LHCN-M2 (cell line): ENCODE measurements around the gene ST6GALNAC6. TPM values are rescaled to one million over a fixed set of nuclear protein-coding genes. Genes with fewer than 3 reads are reported as not detected.

Source experiments
- DNase-seq: peaks from one replicate; pipeline ENCODE4 v3.0.0-alpha.2; 2012; ENCODE audit warnings: low read depth
- polyA plus RNA-seq: library from polyadenylated mRNA; unstranded; fragments of >200 nt; gene quantifications from one replicate; pipeline ENCODE4 v1.2.1, GENCODE V29; 2012; ENCODE audit warnings: missing spikeins
- total RNA-seq: library from RNA; depleted of rRNA; stranded (reverse); fragments of >200 nt; gene quantifications from 2 replicates; pipeline ENCODE4 v1.2.3, GENCODE V29; 2014; rRNA removed

ST6GALNAC6 gene, protein sequence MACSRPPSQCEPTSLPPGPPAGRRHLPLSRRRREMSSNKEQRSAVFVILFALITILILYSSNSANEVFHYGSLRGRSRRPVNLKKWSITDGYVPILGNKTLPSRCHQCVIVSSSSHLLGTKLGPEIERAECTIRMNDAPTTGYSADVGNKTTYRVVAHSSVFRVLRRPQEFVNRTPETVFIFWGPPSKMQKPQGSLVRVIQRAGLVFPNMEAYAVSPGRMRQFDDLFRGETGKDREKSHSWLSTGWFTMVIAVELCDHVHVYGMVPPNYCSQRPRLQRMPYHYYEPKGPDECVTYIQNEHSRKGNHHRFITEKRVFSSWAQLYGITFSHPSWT
- total RNA-seq, result 105 and 110 TPM in 2 replicates
- polyA plus RNA-seq, result 84.9 TPM

- peak; percentile 72 for DNase-seq
Observed at GRCh38 chr9:127899128-127899943, at the start of gene ST6GALNAC6. Gene ST6GALNAC6, minus strand, starts transcription at chr9:127899603. Its CDS starts 1,622 bp downstream, at chr9:127897981.

DNA sequence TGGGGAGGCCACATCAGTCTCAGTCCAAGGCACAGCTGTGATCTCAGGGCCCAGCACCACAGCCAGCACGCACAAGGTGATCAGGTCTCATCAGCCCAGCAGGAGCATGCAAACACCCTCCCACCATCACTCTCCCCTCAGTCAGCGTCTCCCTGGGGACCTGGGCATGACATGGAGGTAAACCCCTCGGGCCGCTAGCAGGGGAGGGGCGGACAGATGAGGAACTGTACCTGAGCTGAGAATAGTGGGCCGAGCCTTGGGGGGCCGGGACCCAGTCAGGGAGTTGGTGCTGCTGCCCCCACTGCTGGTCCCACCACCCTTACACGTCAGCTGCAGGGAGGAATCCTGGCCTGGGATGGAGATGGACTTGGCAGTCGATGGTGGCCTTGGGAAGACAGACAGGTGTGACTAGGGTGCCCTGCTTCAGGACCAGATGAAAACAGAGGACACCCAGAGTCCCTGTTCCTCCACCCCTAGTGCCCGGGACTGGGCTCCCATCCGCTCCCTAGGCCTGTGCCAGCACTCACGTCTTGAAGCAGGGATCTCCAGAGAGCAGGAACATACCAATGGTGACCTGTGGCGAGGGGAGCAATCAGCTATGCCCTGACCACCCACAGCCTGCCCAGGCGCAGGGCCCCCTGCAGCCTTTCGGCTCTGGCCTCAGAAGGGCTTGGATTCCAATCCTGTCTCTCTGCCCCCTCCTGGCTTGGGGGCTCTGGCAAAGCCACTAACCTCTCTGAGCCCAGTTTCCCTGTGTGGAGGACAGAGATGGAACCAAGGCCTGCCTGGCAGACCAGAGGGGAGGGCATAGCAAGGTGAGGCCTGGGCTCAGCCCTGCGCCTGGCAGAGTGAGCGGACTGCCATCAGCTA is 48.7 kb upstream of the ST6GALNAC6 start:
- DNase-seq, result no peak

DNA sequence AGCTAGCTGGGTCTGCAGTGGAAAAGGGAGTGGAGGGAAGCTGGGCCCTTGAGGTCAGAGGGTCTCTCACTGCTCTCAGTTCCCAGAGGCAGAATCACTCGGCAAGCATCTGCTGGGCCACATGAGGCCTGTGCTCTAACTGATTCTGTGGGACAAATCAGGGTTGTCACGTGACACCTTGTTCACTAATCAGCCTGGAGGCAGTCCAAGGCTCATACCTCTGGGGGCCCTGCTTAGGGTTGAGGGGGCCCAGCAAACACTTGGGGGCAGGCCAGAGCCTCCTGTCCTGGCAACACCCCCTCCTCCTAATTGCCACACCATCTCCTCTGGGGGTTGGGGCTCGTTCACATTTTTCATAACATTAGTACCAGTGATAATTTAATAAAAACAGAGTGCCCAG is 47.3 kb upstream of the ST6GALNAC6 start:
- DNase-seq, result no peak

DNA sequence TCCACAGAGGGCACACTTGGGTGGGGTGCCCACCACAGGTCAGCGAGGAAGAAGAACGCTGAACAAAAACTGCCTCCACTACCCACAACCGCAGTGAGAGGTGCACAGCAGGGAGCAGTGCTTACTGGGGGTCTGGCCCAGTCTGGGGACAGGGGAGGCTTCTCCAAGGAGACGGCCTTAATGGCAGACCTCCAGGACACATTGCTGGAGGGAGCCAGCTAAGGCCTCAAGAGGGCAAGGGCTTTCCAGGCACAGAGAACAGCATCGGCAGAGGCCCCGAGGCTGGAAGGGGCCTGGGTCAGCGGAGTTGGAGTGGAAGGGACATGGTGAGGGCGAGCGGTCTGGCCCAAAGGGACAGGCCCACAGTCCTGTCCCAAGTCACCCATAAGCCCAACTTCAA is 46.5 kb upstream of the ST6GALNAC6 start:
- no peak for DNase-seq

GRCh38 chr9:127945338-127945737 is 45.9 kb upstream of the ST6GALNAC6 start:
- DNase-seq, result no peak

GRCh38 chr9:127944586-127945218 is 45.3 kb upstream of the ST6GALNAC6 start:
- no peak for DNase-seq

DNA sequence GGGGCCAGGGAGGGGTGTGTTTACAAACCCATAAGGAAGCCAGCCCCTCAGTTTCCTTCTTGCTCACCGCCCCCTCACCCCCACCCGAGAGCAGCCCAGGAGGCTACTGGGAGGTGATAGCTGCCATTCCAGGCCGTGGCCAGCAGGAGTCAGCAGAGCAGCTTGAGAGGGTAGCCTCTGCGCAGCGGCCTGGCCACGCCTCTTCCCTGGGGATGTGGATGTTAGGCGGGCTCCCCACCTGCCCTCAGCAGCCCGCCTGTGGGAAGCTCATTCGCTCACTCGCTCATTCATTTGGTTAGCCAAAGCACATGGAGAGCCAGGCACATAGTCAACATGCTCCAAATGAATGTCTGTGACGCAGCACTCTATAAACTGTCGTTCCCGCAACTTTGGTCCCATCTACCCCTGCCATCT is 44.3 kb upstream of the ST6GALNAC6 start:
- peak; percentile 72 for DNase-seq

DNA sequence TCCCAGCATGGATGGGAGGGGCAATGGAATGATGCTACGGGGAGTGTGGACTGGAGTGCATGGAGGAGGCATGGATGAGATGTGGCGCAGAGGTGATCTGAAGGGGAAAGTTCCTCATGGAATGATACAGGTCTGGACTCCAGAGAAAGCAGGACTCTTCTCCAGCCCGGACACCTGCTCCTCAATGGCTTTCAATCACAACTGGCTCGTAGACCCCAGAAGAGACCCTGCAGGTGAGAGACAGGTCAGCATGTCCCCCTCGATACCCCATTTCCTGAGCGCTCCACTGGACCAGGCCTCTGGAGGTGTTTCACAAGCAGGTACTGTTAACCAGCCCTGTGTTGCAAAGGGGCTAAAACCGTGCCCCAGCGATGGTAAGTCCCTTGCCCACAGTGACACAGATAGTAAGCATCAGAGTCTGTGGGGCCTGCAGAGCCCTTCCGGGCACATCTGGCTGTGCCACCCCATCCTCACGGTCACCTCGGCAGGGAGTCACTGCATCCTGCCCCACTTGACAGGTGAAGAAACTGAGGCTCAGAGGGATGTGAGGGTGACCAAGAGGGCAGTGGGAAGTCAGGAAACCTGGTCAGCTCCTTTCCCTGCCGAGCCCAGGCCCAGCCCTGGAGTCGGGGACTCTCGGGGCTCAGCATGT is 43.7 kb upstream of the ST6GALNAC6 start:
- DNase-seq, result no peak

DNA sequence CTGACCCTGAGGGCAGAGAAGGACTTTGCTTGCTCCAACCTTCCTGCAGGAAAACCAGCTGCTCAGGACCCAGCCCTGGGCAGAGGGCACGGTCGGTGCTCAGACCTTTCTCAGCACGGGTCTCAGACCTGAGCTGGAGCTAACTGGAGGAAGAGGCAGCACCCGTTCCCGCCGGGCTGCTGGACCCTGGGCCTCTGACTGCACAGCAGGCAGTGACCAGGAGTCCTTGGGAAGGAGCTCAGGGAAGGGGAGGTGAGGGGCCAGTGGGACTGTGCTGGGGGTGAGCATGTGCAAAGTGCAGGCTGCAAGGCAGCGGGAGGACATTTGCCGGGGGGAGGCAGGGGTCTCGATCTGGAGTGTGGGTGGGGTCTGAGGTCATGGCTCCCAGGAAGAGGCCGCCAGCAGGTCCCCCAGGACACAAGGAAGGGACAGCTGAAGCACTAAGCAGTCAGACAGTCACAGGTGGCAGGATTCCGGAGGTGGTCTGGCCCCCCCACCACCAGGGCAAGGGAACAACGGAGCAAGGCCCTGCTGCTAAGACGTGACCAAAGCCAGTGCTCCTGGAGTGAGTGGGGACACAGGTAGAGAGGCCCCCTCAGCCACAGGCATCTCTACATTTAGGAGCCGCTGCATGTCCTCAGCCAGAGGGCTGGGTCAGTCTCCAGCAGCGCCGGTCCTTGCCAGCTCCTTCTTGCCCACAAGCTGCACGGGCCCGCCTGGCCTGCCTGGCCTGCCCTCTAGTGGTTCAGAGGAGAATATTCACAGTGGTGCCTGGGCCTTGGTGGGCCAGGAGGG is 43.0 kb upstream of the ST6GALNAC6 start:
- peak; percentile 61 for DNase-seq

- peak; percentile 30 for DNase-seq
Observed at GRCh38 chr9:127941961-127942215, 42.5 kb upstream of the ST6GALNAC6 start.

DNA sequence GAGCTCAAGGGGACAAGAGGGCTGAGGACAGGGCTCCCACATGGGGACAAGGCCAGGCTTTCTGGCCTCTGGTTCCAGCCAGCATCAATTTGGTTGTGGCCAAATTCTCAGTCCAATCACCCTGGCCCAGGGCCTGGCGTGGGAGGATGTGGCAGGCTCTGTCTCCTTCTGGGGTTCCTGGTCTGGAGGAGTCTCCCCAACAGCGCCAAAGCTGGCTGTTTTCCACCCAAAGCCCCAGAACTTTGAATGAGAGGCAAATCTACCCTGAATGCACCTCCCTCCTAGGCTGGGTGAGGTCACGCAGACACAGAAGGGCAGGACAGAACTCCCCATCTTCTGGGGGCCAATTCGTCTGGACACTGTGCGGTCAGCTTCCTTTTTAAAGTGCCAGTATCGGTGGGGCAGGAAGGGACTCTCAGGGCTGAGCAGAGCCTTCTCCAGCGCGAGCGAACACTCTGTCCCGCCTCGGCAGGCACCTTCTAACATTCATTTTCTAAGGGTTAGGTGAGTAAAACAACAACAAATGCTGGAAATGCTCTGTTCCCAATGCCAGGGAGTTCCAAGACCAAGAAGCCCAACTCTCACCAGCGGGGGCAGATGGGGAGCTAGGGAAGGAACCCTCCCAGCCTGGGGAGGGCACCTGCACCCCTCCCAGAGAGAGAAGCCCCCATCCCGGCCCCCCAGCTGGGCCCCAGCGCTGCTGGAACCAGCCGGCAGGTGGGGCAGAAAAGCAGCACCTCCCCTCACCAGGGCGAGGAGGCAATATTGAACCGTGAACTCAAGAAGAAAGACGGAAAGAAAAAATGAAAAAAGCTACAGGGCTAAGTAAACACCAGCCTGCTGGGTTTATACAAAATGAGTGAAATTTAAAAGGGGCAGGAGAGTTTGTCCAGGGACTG is 41.9 kb upstream of the ST6GALNAC6 start:
- DNase-seq, result no peak

DNA sequence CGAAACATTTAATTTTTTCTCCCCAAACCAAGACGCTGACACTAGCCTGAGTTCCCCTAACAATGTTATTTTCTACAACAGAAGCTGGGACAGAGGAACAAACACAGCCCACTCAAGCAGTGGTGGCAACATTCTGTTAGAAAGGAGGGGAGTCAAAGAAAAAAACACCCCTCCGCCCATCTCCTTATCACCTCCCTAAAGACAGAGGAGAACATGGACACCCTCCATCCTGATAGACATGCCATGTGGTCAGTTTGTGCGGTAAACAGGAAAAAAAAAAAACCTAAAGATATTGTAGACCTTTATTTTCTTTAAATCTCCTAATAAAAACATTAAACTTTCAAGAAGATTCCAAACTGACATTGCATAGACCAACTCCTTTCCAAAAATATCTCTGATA is 41.2 kb upstream of the ST6GALNAC6 start:
- no peak for DNase-seq

DNA sequence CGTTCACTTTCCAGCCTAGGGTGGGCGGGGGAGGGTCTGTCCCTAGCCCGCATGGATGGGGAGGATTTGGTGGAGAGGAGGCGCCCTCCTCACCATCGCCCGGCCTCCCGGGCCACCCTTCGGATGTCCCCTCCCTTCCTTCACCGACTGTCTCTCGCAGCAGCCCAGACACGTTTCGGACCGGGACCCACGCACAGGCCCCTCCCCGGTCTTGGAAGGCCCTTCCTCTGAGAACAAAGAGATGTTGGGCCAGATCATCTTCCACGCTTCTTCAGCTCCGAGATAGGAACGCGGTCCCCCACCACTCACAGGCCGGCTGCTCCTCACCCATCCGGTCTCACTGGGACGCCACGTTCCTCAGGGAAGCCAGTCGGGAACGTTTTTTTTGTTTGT is 38.9 kb upstream of the ST6GALNAC6 start:
- DNase-seq, result no peak

DNA sequence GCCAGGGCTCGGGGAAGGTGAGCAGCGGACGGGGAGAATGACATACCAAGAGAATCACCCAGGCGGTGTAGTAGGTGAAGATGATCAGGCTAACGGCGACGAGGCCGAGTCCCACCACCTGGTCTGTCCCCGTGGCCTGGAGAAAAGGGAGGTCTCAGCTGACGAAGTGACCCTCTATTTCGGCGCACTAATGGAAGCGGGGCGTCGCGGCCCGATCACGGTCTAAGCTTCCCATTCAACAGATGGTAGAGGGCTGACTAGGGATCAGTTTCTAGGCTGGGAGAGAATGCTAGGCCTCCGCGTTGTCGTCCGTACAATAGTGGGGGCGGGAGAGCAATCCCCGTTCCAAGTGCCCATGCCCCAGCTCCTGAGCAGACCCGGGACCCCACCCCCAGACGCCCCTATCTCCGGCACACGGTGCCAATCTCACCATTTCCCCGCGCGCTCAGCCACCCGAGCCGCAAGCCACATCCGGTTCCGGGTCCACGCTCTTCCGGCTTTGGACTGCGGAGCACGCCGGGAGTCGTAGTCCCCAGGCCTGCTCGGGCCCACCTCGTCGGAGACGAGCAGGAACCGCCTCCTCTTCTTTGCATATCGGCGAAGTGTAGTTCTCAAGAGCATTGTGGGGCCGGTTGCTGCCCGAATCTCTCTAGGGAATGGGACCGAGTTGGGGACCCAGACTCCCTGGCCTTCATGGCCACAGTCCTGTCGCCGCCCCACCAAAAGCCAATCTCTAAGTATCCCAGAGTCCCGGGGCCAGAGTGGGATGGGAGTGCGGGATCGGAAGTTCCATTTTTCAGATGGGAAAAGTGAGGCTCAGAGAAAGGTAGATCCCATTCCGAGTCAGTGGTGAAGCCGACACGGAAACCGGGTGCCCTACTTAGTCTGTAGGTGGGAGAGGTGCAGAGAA is 38.2 kb upstream of the ST6GALNAC6 start, which contains the start of gene DPM2:
TSS of gene DPM2 (minus strand) at position 467 of the 910 bp plus-strand sequence. CDS start at position 433, 34 bp downstream.
- peak; percentile 75 for DNase-seq

DNA sequence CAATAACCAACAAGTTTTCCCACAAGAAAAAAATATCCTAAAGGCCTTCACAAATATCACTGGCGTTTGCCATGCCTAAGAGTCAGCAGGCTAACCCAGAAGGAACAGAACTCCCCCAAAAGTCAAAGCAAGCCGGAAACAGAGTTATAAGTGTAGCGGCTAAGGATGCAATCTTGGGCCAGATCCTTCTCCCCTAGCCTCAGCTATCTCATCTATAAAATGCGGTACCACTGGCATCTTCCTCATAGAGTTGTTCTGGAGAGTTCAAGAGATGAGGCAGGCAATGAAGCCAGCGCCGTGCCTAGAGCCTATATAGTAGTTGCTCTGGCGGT is 37.6 kb upstream of the ST6GALNAC6 start:
- no peak for DNase-seq

GRCh38 chr9:127936347-127936852 is 37.0 kb upstream of the ST6GALNAC6 start:
- DNase-seq, result no peak

DNA sequence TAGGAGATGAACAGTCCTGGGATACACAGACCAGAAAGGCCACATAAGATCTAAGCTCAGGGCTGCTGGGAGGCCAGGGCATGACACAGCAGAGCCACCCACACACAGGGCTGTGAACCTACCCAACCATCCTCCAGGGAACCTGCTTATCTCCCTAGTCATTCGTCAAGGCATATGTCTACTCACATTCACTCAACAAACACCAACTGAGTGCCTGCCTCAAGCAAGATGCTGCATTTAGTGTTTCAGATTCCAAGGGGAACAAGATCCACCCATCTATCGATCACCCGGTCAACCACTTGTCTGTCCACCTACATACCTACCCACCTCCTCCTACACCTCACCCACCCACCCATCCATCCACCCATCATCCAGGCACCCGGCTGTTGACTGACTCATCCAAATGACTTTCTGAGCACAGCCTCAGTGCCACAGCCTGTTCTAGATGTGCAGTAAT is 36.4 kb upstream of the ST6GALNAC6 start:
- DNase-seq, result no peak

GRCh38 chr9:127934986-127935385 is 35.6 kb upstream of the ST6GALNAC6 start:
- DNase-seq, result no peak
